ENCODE results near the gene KCND2.
"Not testable (repeated sequence)": the region's sequence is repeated elsewhere in the genome, so short reads cannot be mapped to it uniquely, and the experiment has no call there.

KCND2 gene

GRCh38 chr7:120658516-120658915 is 385.5 kb downstream of the KCND2 start:
- no peak for TF ChIP-seq GATA1 (IDR thresholded peaks at IDR 0.05; ENCODE audit: low read depth, low read length)
- no peak for TF ChIP-seq POLR2A (IDR thresholded peaks at IDR 0.05; ENCODE audit: low read length)
- DNase-seq: no peak

- no peak for DNase-seq
- TF ChIP-seq POLR2A (IDR thresholded peaks at IDR 0.05; ENCODE audit: low read length) (no peak), GATA1 (IDR thresholded peaks at IDR 0.05; ENCODE audit: low read depth, low read length) (no peak)
Measured at GRCh38 chr7:120662291-120662690, 389.3 kb downstream of the KCND2 start.

GRCh38 chr7:120665068-120665467 is 392.1 kb downstream of the KCND2 start:
- DNase-seq: no peak
- TF ChIP-seq POLR2A (IDR thresholded peaks at IDR 0.05; ENCODE audit: low read length) (no peak), GATA1 (IDR thresholded peaks at IDR 0.05; ENCODE audit: low read depth, low read length) (no peak)

- no peak for DNase-seq
- TF ChIP-seq POLR2A (IDR thresholded peaks at IDR 0.05; ENCODE audit: low read length) (no peak), GATA1 (IDR thresholded peaks at IDR 0.05; ENCODE audit: low read depth, low read length) (no peak)
Measured at GRCh38 chr7:120675076-120675475, 402.1 kb downstream of the KCND2 start.

- DNase-seq: no peak
- TF ChIP-seq GATA1 (IDR thresholded peaks at IDR 0.05; ENCODE audit: low read depth, low read length): no peak
- TF ChIP-seq POLR2A (IDR thresholded peaks at IDR 0.05; ENCODE audit: low read length): no peak
Measured at GRCh38 chr7:120677535-120677934, 404.6 kb downstream of the KCND2 start.

GRCh38 chr7:120680985-120681384 is 408.0 kb downstream of the KCND2 start:
- DNase-seq: no peak
- TF ChIP-seq GATA1 (IDR thresholded peaks at IDR 0.05; ENCODE audit: low read depth, low read length): no peak

GRCh38 chr7:120684463-120684862 is 411.5 kb downstream of the KCND2 start:
- no peak for TF ChIP-seq POLR2A (IDR thresholded peaks at IDR 0.05; ENCODE audit: low read length)
- no peak for TF ChIP-seq GATA1 (IDR thresholded peaks at IDR 0.05; ENCODE audit: low read depth, low read length)
- no peak for DNase-seq

GRCh38 chr7:120691915-120692314 is 418.9 kb downstream of the KCND2 start:
- no peak for DNase-seq
- TF ChIP-seq POLR2A (IDR thresholded peaks at IDR 0.05; ENCODE audit: low read length) (no peak), GATA1 (IDR thresholded peaks at IDR 0.05; ENCODE audit: low read depth, low read length) (no peak)

- no peak for DNase-seq
- TF ChIP-seq POLR2A (IDR thresholded peaks at IDR 0.05; ENCODE audit: low read length): no peak
- TF ChIP-seq GATA1 (IDR thresholded peaks at IDR 0.05; ENCODE audit: low read depth, low read length): no peak
Measured at GRCh38 chr7:120695848-120696247, 422.9 kb downstream of the KCND2 start.

- no peak for DNase-seq
- TF ChIP-seq GATA1 (IDR thresholded peaks at IDR 0.05; ENCODE audit: low read depth, low read length) (no peak), POLR2A (IDR thresholded peaks at IDR 0.05; ENCODE audit: low read length) (no peak)
Measured at GRCh38 chr7:120700796-120701195, 427.8 kb downstream of the KCND2 start.

GRCh38 chr7:120702408-120702807 is 429.4 kb downstream of the KCND2 start:
- DNase-seq: not testable (repeated sequence)

- TF ChIP-seq GATA1 (IDR thresholded peaks at IDR 0.05; ENCODE audit: low read depth, low read length) (no peak), POLR2A (IDR thresholded peaks at IDR 0.05; ENCODE audit: low read length) (no peak)
- no peak for DNase-seq
Measured at GRCh38 chr7:120703585-120704240, 430.7 kb downstream of the KCND2 start.

- no peak for DNase-seq
- TF ChIP-seq GATA1 (IDR thresholded peaks at IDR 0.05; ENCODE audit: low read depth, low read length): no peak
- no peak for TF ChIP-seq POLR2A (IDR thresholded peaks at IDR 0.05; ENCODE audit: low read length)
Measured at GRCh38 chr7:120709252-120709971, 436.4 kb downstream of the KCND2 start.

GRCh38 chr7:120709972-120710320 is 437.0 kb downstream of the KCND2 start:
- TF ChIP-seq GATA1 (IDR thresholded peaks at IDR 0.05; ENCODE audit: low read depth, low read length): no peak
- DNase-seq: no peak

GRCh38 chr7:120714945-120715344 is 442.0 kb downstream of the KCND2 start:
- TF ChIP-seq GATA1 (IDR thresholded peaks at IDR 0.05; ENCODE audit: low read depth, low read length) (no peak), POLR2A (IDR thresholded peaks at IDR 0.05; ENCODE audit: low read length) (no peak)
- DNase-seq: no peak

Data from erythroblast (primary cell).